Erythroblast (primary cell): ENCODE data around the gene EML1.

Source experiments
- GATA1 ChIP-seq: IDR thresholded peaks from 2 replicates; pipeline ENCODE4 v1.6.1; 2011; ENCODE audit warnings: low read depth, mild to moderate bottlenecking, control low read depth, low read length, moderate library complexity
- POLR2A ChIP-seq: IDR thresholded peaks from 2 replicates; pipeline ENCODE4 v1.6.1; 2011; ENCODE audit warnings: mild to moderate bottlenecking, low read length

- TF ChIP-seq POLR2A = no peak
- TF ChIP-seq GATA1 = no peak
Measured at GRCh38 chr14:99773521-99774497, 19.4 kb upstream of the EML1 start.
